OCI-LY1 (cell line): ENCODE results near the gene ST3GAL3.

Experiments used
- H2AFZ ChIP-seq: fragments of 200-600 bp; sonication (generic), shearing (Covaris generic); 2 replicates; pipeline ENCODE4 v1.6.0; 2014; ENCODE audit warnings: antibody characterized with exemption, mild to moderate bottlenecking, low read length
- H3F3A ChIP-seq: fragments of 200-600 bp; sonication (generic), shearing (Covaris generic); 2 replicates; pipeline ENCODE4 v1.6.0; 2014; ENCODE audit warnings: mild to moderate bottlenecking, antibody characterized with exemption, low read length, moderate library complexity; ENCODE audit not compliant: insufficient read depth
- H3K27ac ChIP-seq: fragments of 200-600 bp; sonication (generic); 2 replicates; pipeline ENCODE4 v1.5.1; 2014; ENCODE audit warnings: low read length, mixed run types, mild to moderate bottlenecking, low read depth; ENCODE audit not compliant: poor library complexity, severe bottlenecking
- H3K27me3 ChIP-seq: fragments of 200-600 bp; sonication (generic); 2 replicates; pipeline ENCODE4 v1.6.0; 2014; ENCODE audit warnings: antibody characterized with exemption, mild to moderate bottlenecking, low read length, moderate library complexity; ENCODE audit not compliant: insufficient read depth
- H3K36me3 ChIP-seq: fragments of 200-600 bp; sonication (generic); 2 replicates; pipeline ENCODE4 v1.6.1; 2014; ENCODE audit warnings: mild to moderate bottlenecking, antibody characterized with exemption, low read length, moderate library complexity, mixed read lengths; ENCODE audit not compliant: insufficient read depth
- H3K4me1 ChIP-seq: fragments of 200-600 bp; sonication (generic); 2 replicates; pipeline ENCODE4 v1.5.1; 2014; ENCODE audit warnings: mild to moderate bottlenecking, low read length, moderate library complexity; ENCODE audit not compliant: insufficient read depth, severe bottlenecking
- H3K4me2 ChIP-seq: fragments of 200-600 bp; sonication (generic), shearing (Covaris generic); 2 replicates; pipeline ENCODE4 v1.6.1; 2014; ENCODE audit warnings: low read length
- H3K4me3 ChIP-seq: fragments of 200-600 bp; sonication (generic); 2 replicates; pipeline ENCODE4 v1.5.1; 2014; ENCODE audit warnings: low read length, low read depth, mild to moderate bottlenecking, mixed read lengths; ENCODE audit not compliant: poor library complexity, severe bottlenecking
- H3K79me2 ChIP-seq: fragments of 200-600 bp; shearing (Covaris generic); 2 replicates; pipeline ENCODE4 v1.6.1; 2016; ENCODE audit warnings: mixed run types, low read length, mixed read lengths; ENCODE audit not compliant: insufficient read depth
- H3K9ac ChIP-seq: fragments of 200-600 bp; sonication (generic), shearing (Covaris generic); 2 replicates; pipeline ENCODE4 v1.6.1; 2014; ENCODE audit warnings: mild to moderate bottlenecking, low read length, mixed read lengths
- H3K9me2 ChIP-seq: fragments of 200-600 bp; sonication (generic), shearing (Covaris generic); 2 replicates; pipeline ENCODE4 v1.6.1; 2014; ENCODE audit warnings: low read depth, mild to moderate bottlenecking, low read length, mixed read lengths
- H3K9me3 ChIP-seq: fragments of 200-600 bp; shearing (Covaris generic); 2 replicates; pipeline ENCODE4 v1.6.1; 2014; ENCODE audit warnings: low read length, mixed read lengths
- H4K20me1 ChIP-seq: fragments of 200-600 bp; sonication (generic), shearing (Covaris generic); 2 replicates; pipeline ENCODE4 v1.6.0; 2016; ENCODE audit warnings: mild to moderate bottlenecking, low read length; ENCODE audit not compliant: insufficient read depth
- CTCF ChIP-seq: fragments of 200-600 bp; sonication (generic), shearing (Covaris generic); IDR thresholded peaks from 2 replicates; pipeline ENCODE4 v1.5.1; 2017; ENCODE audit warnings: mild to moderate bottlenecking, antibody characterized with exemption, low read length, moderate library complexity, mixed read lengths
- EZH2 ChIP-seq: fragments of 200-600 bp; sonication (generic), shearing (Covaris generic); IDR thresholded peaks from 2 replicates; pipeline ENCODE4 v1.8.0; 2017; ENCODE audit warnings: borderline replicate concordance, mixed run types, mild to moderate bottlenecking, antibody characterized with exemption, low read length, moderate library complexity, mixed read lengths

ST3GAL3 gene

DNA sequence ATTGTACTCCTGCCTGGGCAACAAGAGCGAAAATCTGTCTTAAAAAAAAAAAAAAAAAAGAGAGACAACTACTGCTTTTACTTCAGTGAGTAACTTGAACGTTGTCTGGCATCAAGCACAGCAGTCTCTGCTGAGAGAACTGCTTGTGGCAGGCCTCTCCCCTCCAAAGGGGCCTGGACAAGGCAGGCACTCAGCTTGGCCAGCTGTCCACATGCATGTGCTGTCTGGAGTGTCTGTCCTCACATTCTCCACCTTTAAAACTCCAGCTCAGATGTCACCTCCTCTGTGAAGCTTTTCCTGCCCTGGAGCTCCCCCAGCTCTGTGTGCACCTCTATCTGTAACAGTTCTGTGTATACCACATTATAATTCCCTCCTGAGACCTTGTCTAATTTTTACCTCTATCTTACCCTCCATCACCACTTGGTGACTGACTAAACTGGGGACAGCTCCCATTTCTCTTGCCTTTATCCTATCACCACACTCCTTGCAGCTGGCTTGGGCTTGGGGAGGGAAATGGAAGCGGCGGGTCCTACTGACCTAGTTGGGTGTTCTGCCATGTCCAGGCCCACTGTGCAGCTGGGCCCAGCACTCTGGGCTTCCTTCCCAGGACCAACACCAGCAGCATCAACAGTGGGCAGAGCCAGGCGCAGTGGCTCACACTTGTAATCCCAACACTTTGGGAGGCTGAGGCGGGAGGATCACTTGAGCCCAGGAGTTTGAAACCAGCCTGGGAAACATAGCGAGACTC, 154.8 kb downstream of the ST3GAL3 start:
- H2AFZ ChIP-seq: no peak overlapping the region
- no peaks in the 10 kb centered on the region for H3K9me3 ChIP-seq
- no peak overlapping the region for H3K27ac ChIP-seq
- peaks cover 12% of the 10 kb centered on the region for H3K36me3 ChIP-seq
- H3K27me3 ChIP-seq: no peaks in the 10 kb centered on the region
- no peaks in the 10 kb centered on the region for H3F3A ChIP-seq
- H3K4me1 ChIP-seq: no peaks in the 10 kb centered on the region
- TF ChIP-seq EZH2: no peak
- no peak for TF ChIP-seq CTCF
- no peaks in the 10 kb centered on the region for H4K20me1 ChIP-seq
- H3K79me2 ChIP-seq: no peaks in the 10 kb centered on the region
- no peak overlapping the region for H3K9ac ChIP-seq
- no peak overlapping the region for H3K4me3 ChIP-seq
- no peak overlapping the region for H3K4me2 ChIP-seq
- no peaks in the 10 kb centered on the region for H3K9me2 ChIP-seq

- Histone ChIP-seq H3K4me3 (no peak overlapping the region), H3K4me2 (no peak overlapping the region), H3K9me2 (no peaks in the 10 kb centered on the region), H3K27ac (no peak overlapping the region), H3K9ac (no peak overlapping the region), H4K20me1 (no peaks in the 10 kb centered on the region), H2AFZ (no peak overlapping the region), H3K9me3 (no peaks in the 10 kb centered on the region), H3K36me3 (peaks cover 12% of the 10 kb centered on the region), H3K79me2 (no peaks in the 10 kb centered on the region), H3K27me3 (no peaks in the 10 kb centered on the region), H3K4me1 (no peaks in the 10 kb centered on the region), H3F3A (no peaks in the 10 kb centered on the region)
- TF ChIP-seq CTCF: no peak
- TF ChIP-seq EZH2: no peak
Observed at GRCh38 chr1:43864111-43865045, 157.0 kb downstream of the ST3GAL3 start.

DNA sequence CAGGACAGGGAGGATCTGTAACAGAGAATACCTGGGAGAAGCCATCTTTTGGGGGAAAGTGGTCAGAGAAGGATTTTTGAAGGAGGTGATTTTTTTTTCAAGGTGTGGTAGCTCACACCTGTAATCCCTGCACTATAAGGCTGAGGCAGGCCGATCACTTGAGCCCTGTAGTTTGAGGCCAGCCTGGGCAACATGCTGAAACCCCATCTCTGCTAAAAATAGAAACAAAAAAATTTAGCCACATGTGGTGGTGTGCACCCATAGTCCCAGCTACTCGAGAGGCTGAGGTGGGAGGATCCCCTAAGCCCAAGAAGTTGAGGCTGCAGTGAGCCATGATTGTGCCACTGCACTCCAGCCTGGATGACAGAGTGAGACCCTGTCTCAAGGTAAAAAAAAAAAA, 158.9 kb downstream of the ST3GAL3 start:
- H3K27me3 ChIP-seq: no peaks in the 10 kb centered on the region
- H3K27ac ChIP-seq: no peak overlapping the region
- no peaks in the 10 kb centered on the region for H4K20me1 ChIP-seq
- H3K9ac ChIP-seq: no peak overlapping the region
- TF ChIP-seq EZH2: no peak
- no peak for TF ChIP-seq CTCF
- H3F3A ChIP-seq: no peaks in the 10 kb centered on the region
- H3K4me2 ChIP-seq: no peak overlapping the region
- H3K36me3 ChIP-seq: peaks cover 12% of the 10 kb centered on the region
- no peak overlapping the region for H3K4me3 ChIP-seq
- H2AFZ ChIP-seq: no peak overlapping the region
- H3K79me2 ChIP-seq: no peaks in the 10 kb centered on the region
- no peaks in the 10 kb centered on the region for H3K9me3 ChIP-seq
- no peaks in the 10 kb centered on the region for H3K4me1 ChIP-seq
- H3K9me2 ChIP-seq: no peaks in the 10 kb centered on the region
